Stimulated activated CD8-positive, alpha-beta memory T cell treated with anti-CD3 and anti-CD28 coated beads, Interleukin-12 subunit alpha, Interleukin-12 subunit beta, amount 100 ng/mL, for 24 hours (primary cell): ENCODE results near the gene MRPL34.
"Not testable (repeated sequence)": the region's sequence is repeated elsewhere in the genome, so short reads cannot be mapped to it uniquely, and the experiment has no call there.

Source experiments
- DNase-seq: peaks from one replicate; pipeline ENCODE4 v3.0.0-alpha.2; 2020; ENCODE audit errors: extremely low read depth

The MRPL34 gene

DNA sequence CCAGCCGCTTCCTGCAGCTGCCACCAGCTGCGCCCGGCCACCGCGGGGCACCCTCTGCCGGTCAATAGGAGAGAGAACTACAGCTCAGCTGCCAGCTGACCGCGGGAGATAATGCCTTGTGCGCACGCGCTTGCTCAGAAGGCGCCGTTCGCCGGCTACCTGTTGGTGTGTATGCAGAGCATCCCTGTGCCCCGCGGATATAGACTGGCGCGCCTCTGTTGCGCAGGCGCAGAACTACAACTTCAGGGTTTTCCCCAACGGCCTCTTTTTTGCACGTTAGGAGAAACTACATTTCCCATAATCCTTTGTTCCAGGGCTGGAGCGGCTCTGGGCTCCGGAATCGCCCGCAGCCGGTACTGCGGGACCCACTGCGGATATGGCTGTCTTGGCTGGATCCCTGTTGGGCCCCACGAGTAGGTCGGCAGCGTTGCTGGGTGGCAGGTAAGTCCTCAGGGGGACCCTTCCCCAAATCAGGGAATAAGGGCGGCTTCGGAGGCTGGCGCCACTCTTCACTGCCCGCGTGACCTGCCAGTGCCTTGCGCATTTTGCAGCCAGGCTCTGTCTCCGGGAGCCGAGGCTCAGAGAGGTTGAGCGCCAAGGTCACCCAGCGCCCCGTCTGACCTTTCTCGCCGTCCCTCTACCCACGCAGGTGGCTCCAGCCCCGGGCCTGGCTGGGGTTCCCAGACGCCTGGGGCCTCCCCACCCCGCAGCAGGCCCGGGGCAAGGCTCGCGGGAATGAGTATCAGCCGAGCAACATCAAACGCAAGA is at the start of gene MRPL34:
MRPL34 (plus strand) TSS at position 356 of the 768 bp plus-strand sequence; CDS start at position 377, 21 bp downstream.
- DNase-seq = peak; percentile 82

DNA sequence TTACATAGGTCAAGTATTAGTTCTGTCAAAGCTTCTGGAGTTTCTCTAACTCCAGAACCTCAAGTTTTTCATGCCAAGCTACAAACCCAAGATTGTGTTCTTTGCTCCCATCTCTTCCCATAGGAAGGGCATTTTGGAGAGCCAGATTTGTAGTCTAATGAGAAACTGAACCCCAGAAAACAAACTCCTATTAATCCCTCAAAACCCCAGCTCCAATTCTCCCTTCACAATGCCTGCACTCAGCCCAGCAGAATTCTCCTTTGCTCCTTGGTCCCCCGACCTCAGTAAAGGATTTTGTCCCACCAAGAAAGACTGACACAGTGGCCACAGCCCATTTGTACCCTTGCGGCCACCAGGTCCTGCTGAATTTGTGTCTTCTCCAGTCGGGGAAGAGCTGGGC is 49.5 kb upstream of the MRPL34 start:
- no peak for DNase-seq

DNA sequence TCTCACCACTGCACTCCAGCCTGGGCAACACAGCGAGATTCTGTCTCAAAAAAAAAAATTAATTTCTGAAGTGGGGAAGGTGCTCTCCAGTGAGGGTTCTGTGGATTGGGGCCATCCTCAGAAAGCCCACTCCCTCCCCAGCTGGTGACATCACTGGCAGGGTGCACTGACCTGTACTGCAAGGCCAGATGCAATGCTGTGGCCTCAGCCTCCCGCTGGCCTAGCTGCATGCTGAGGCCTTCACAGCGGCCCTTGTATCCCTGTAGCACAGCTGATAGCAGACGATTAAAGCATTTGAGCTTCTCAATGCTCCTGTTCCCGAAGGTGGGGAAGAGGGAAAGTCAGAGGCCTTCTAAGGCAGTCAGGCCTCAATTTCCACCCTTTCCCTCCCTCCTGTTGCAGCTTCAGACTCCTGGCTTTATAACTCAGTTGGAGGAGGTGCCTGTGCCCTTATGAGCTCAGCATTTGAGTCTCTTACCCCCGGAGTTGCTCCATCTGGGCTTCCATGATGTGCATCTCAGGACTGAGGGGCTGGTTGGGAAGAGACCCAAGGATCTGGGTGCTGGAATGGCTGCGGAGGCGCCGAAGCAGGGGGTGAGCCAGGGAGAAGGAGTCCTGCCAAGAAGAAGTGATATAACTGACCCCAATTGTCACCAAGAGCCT is 46.4 kb upstream of the MRPL34 start:
- DNase-seq = no peak

DNA sequence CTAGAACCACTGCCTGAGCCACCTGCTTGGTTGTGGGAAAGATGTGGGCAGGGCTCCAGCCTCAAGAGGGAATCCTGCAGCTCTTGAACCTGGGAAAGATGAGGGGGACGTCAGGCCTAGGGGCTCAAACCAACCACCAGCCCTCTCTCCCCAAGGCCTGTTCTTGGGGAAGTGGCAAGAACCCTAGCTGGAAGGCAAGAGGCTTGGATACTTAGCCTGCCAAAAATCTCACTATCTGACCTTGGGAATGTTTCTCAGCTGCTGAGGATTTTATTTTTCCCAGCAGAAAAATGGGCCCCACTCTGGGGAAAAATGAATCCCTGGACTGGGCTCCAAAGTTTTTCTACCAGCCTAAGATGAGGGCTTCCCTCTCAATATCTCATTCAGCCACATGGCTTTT is 45.7 kb upstream of the MRPL34 start:
- no peak for DNase-seq

DNA sequence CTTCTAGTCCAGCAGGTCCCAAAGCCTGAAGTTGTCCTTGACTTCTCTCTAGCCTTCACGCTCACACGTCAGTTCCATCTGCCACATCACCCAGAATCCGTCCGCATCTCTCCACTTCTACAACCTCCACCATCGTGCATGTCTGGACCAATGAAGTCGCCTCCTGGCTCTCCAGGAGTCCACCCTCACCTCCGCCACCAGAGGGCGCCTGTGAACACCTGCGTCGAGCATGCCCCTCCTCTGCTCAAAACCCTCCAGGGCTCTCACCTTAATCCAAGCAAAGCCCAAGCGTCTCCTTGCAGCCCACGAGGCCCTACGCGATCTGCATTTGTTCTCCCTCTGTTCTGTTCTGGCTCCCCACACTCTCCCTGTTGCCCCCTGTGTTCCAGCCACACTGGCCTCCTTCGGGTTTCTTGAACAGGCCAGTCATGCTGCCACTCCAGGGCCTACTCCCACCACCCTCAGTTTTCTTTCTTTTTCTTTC is 44.8 kb upstream of the MRPL34 start:
- peak; percentile 69 for DNase-seq

DNA sequence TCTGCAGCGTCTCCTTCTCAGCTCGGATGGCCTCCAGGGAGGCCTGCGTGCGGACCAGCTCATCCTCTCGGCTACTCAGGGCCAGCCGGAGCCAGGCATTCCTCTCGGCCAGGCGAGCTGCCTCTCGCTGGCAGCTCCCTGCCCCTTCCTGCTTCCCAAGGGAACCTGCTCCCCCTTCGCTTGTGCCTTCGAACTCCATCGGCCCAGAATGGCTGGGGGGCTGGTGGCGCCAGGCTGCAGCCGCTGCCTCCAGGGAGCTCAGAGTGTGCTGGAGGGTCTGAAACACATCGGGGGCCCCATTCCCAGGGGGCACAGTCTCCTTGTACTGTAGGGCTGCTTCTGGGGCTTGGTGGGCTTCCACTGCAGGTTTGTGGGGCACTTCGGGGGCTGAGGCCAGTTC is 43.1 kb upstream of the MRPL34 start:
- DNase-seq = no peak

DNA sequence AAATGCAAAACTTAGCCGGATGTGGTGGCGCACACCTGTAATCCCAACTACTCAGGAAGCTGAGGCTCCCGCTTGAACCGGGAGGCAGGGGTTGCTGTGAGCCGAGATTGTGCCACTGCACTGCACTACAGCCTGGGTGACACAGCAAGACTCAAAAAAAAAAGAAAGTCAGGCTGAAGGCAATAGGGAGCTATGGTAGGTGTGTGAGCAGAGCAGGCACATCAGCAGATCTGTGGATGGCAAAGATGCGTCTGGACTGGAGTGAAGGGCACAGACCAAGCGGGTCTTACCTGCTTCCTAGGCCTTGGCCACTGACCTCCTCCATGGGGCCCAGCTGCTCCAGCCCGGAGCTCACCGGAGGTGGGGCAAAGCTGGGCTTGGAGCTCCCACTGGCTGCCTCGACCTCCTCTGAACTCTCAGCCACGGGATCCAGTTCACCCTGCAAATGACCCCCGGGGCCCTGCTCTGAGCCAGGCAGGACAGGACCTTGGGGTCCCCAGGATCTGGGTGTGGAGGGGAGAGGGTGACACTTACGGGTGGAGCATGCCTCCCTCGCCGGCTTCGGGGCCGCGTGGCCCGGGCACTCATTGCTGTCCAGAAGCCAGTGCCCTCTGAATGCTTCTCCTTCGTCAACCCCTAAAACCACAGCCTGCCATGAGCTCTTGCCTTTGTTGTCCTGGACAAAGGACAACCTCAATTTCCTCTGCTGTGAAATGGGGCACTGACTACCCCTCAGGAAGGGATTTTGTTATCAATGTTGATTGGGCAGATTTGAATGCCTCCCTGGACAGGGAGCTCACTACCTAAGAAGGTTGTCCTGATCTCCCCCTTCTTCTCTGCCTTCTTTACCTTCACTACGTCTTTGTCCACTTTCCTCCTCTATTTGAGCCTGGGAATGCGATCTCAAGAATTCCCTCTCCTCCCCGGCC is 41.7 kb upstream of the MRPL34 start:
- no peak for DNase-seq

DNA sequence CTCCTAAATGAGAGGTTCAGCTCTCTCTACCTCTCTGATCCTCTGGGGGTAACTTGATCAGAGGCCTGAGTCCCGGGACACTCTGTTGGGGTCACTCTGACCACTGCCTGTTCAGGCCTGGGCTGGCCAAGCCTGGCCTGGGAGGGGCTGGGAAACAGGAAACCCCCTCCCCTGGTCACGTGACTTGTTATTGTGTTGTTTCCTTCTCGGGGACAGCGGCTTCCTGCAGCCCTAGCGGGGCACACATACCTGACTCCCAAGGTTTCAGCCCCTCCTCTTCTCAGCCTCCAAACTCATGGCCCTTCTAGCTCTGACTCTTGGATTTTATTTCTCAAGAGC is 41.1 kb upstream of the MRPL34 start, which contains the start of gene USHBP1:
USHBP1 (minus strand) TSS at position 105 of the 339 bp plus-strand sequence. CDS start 446 bp downstream, outside the sequence.
- no peak for DNase-seq

DNA sequence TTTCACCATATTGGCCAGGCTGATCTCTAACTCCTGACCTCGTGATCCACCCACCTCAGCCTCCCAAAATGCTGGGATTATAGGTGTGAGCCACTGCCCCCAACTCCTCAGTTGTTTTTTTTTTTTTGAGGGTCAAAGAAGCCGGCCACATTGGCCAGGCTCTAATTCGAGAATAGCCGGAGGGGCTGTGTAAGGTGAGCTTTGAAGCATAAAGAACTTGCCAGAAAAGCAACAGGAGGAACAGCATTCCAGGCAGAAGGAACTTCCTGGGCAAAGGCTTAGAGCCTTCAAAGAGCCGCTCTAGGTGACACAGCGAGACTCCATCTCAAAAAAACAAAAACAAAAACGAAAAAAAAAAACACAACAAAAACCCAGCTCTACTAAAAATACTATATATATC is 39.6 kb upstream of the MRPL34 start:
- DNase-seq = no peak

DNA sequence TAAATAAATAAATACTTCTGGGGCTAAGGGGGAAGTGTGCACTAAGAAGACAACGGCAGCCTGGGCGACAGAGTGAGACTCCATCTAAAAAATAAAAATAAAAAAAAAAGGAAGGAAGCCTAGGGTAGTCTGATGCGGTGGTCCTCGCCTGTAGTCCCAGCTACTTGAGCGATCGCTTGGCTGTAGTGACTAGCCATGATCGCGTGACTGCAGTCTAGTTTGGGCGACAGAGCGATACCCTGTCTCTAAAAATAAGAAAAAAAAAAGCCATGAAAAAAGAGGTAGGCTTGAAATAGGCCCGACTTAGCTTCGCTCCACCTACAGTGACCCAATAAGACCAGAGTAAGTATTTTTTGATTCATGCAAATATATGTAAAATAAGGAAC is 39.1 kb upstream of the MRPL34 start:
- DNase-seq = no peak

DNA sequence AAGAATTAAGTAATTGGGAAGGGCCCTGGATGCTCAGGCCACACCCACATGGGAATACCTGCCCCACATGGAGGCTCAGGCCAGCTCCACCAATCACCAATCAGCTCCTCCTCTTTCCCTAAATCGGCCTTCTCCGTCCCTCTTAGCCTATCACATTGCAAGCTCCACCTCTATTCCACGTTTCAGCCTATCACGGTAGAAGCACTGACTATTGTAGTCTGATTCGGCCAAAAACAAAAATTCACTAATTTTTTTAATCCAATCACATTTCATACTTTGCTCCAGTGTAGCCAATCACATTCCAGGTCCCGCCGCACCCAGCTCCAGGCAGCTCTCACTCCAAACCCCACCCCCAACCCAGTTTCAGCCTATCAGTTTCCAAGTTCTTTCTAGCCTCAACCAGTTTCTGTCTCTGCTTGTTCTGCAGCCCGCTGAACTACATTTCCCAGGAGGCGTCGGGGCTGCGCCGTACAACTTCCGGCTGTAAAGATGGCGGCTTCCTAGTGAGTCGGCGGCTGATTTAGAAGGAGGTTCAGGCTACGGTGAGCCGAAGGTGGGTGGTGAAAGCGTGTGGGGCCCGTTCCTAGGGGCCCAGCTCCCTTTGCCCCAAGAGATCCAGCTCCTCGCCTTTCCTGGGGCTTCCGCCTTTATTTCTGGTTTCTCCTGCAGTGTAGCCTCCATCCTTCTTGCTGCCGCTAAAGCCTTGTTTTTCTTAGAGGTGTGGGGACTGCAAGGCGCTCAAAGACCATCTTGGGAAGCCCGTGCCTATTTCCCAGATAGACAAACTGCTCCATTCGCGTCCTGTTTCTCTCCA is 38.5 kb upstream of the MRPL34 start, which contains the start of gene BABAM1:
BABAM1 (plus strand) TSS at position 469 of the 814 bp plus-strand sequence. CDS start 1,364 bp downstream, outside the sequence.
- peak; percentile 88 for DNase-seq

DNA sequence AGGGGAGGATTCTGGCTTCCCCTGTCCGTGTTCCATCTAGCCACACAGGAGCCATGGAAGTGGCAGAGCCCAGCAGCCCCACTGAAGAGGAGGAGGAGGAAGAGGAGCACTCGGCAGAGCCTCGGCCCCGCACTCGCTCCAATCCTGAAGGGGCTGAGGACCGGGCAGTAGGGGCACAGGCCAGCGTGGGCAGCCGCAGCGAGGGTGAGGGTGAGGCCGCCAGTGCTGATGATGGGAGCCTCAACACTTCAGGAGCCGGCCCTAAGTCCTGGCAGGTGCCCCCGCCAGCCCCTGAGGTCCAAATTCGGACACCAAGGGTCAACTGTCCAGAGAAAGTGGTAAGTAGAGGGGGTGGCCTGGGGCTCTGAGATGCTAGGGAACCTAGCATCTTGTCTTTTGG is 36.9 kb upstream of the MRPL34 start:
- no peak for DNase-seq

DNA sequence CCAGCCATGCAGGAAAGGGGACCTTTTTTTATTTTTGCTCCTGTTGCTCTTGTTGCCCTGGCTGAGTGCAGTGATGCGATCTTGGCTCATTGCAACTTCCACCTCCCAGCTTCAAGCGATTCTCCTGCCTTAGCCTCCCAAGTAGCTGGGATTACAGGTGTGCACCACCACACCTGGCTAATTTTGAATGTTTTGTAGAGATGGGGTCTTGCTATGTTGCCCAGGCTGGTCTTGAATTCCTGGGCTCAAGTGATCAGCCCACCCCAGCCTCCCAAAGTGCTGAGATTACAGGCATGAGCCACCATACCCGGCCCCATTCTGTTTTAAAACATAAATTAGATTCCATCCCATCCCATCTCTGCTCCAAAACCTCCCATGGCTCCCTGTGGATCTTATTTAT is 30.8 kb upstream of the MRPL34 start:
- not testable (repeated sequence) for DNase-seq

DNA sequence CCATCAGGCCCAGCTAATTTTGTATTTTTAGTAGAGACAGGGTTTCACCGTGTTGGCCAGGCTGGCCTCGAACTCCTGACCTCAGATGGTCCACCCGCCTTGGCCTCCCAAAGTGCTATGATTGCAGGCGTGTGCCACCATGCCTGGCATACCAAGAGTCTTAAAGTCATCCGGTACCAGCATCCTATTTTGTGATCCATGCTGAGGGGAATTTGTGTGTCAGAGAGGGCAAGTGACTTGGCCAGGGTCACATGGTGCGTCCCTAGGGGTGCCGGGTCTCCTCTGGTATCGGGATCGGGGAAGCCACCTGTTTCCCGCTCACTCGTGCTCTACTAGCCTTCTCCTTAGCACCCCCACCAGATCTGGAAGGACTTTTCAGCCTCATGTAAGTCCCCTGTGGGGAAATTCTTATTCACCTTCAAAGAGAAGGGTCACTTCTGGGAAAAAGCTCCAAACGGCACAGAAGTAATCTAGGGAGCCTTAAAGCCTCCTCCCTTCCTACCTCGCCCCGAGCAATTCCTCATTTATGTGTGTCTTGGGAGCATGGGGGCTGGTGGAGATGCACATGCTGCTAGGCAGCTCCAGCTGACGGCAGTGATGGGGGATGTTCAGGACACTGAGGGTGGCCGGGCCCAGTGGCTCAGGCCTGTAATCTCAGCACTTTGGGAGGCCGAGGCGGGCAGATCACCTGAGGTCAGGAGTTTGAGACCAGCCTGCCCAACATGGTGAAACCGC is 30.1 kb upstream of the MRPL34 start:
- no peak for DNase-seq

DNA sequence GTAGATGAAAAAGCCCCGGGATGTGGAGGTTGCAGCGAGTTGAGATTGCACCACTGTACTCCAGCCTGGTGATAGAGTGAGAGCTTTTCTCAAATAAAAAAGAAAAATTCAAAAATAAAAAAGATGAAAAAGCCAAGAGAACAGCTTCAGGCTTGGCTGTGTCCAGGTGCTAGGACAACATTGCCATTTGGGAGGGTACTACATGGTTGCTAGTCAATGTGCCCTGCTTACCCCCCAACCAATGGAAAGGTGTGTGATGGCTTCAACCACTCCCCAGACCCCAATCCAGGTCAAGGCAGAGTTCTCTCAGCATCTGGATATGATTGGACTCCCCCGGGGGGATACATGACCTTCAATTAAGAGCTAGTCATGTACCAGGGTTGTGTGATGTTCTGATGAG is 26.2 kb upstream of the MRPL34 start:
- no peak for DNase-seq

DNA sequence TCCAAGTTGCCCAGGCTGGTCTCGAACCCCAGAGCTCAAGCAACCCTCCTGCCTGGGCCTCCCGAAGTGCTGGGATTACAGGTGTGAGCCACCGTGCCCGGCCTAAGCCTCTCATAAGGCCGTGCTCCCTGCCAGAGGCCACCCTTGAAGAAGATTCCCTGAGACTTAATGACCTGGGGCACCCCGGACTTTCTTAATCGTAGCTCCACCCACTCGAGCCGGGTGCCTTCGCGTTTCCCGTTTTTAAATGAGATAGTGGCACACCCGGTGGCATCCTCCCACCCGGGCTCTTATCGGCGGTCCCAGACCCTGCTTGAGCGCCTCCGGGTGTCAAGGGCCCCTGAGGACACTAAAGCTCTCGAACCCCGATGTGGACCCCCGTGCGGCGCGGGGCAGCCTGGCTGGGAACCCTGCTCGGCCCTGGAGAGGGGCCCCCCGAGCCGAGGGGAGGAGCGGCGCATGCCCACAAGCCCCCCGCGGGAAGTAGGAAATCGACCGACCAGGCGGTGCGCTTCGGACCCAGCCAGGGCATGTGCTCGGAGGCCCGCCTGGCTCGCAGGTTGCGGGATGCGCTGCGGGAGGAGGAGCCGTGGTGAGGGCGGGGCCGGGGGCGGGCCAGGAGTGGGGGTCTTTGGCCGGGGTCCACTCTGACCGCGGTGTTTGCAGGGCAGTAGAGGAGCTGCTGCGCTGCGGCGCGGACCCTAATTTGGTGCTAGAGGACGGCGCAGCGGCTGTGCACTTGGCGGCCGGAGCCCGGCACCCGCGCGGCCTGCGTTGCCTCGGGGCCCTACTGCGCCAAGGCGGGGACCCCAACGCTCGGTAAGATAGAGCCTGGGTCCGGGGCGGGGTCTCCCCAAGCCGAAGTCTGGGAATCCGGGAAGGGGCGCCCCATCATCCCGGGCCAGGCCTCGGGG is 24.0 kb upstream of the MRPL34 start, which contains the start of gene ANKLE1:
ANKLE1 (plus strand) TSS at position 511 of the 914 bp plus-strand sequence; CDS start at position 531, 20 bp downstream.
- DNase-seq = no peak

DNA sequence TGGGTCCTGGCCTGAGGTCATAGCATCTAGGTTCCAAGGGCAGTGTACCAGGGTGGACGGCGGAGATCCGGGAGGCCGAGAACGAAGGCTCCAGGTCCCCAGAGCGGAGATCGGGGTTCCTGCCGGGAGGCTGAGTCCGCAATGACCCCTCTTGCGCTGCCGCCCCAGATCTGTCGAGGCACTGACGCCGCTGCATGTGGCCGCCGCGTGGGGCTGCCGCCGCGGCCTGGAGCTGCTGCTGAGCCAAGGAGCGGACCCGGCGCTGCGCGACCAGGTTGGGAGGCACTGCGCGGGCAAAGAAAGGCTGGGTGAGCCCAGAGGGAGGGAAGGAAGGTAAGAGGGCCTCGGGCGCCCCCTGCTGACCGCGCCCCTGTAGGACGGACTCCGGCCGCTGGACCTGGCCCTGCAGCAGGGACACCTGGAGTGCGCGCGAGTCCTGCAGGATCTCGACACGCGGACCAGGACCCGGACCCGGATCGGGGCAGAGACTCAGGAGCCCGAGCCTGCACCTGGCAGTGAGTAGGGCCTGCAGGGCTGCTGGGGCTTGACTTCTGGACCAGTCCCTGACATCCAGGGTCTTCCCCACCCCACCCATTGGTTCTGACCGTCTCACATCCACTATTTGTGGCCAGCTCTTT is 23.1 kb upstream of the MRPL34 start:
- peak; percentile 42 for DNase-seq

DNA sequence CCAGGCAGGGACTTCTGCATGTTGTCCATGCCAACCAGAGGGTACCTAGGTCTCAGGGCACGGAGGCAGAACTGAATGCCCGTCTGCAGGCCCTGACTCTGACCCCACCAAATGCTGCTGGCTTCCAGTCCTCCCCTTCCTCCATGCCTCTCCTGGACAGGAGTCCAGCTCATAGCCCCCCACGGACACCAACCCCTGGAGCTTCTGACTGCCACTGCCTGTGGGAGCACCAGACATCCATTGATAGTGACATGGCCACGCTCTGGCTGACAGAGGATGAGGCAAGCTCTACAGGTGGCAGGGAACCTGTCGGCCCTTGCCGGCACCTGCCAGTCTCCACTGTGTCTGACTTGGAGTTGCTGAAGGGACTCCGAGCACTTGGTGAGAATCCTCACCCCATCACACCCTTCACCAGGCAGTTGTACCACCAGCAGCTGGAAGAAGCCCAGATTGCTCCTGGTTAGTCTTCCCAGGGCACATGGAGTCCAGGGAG is 22.1 kb upstream of the MRPL34 start:
- DNase-seq = no peak
